Heart left ventricle (tissue), 13 donors: Measurements from ENCODE around the gene GOT2.

Experiments used
- POLR2A ChIP-seq, 2 donors: fragments of 450-650 bp; IDR thresholded peaks; one replicate each; pipeline ENCODE4 v1.6.1; 2017; ENCODE audit warnings: antibody characterized with exemption in 2 of 2, mild to moderate bottlenecking in 2 of 2, moderate library complexity in 2 of 2
- TF ChIP-seq, protein P1 (sequence below), 12 donors: fragments of 200-600 bp; sonication (generic) in 4 of 12; IDR thresholded peaks; one replicate each; pipeline versions ENCODE4 v1.5.0 to v1.8.0; 2018 to 2022; ENCODE audit warnings: antibody characterized with exemption in 12 of 12, mild to moderate bottlenecking in 5 of 12
- donor health status: ischemic (EF 13 %, LVEDD 7.1; RV severe dilation, severe dysfunction).
- donor health status: DM: no; HTN: yes; CAD: no.
- donor health status: DM: no; HTN: no; CAD: no.
- donor health status: ischemic (EF 25% LVEDD 6.9; RV normal size, moderate dysfunction).
- donor health status: ischemic (EF 25% LVEDD 5.7; RV mildly dilated, moderate dysfunction).
- donor health status: ischemic (EF 35%, LVEDD 5.7; RV mildly dilated, moderate dysfunction).
- donor health status: nonischemic (EF 11% LVEDD 7.7; RV severe dilation, severe dysfunction).
- donor health status: DM: yes; HTN: yes; CAD: no.
- donor health status: PGD.
- donor health status: ischemic (EF 29% LVEDD 5.4; RV normal size, mild dysfunction).
- donor health status: nonischemic (EF 23%, LVEDD 6.1; RV moderate dilation, normal function).

DNA sequence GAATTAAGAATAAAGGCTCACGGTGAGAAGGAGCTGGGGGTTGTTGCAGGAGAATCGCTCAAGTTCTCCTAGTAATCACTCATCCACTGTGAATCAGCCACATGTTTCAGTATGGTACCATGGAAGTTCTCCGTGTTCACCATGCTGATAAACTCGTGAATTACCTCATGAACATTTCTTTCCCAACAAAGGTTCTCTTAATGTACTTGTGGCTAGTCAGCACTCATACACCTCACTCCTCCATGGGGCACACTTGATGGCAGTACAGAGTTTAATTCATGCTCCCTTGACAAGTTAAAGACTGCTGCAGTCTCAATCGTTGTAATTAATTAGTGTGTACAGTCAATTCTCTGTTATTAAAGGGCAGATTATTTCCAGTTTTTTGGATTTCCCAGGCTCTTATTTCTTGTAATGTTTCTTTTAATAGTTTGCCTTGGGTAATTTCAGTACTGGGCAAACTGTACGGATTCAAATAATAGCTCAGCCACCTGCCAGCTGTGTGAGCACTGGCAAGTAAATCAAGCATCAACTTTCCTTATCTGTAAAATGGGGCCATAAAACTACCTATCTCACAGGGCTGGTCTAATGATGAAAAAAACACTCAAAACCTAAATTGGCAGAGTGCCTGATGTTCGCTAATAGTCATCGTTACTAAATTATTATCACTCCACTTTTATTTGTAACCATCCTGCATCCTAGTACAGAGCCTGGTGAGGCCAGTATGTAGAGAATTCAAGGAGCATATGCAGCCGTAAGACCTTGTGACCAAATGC, 6.1 kb downstream of the GOT2 start:
- no peak for TF ChIP-seq POLR2A (IDR thresholded peaks at IDR 0.05)
- TF ChIP-seq, protein P1, sequence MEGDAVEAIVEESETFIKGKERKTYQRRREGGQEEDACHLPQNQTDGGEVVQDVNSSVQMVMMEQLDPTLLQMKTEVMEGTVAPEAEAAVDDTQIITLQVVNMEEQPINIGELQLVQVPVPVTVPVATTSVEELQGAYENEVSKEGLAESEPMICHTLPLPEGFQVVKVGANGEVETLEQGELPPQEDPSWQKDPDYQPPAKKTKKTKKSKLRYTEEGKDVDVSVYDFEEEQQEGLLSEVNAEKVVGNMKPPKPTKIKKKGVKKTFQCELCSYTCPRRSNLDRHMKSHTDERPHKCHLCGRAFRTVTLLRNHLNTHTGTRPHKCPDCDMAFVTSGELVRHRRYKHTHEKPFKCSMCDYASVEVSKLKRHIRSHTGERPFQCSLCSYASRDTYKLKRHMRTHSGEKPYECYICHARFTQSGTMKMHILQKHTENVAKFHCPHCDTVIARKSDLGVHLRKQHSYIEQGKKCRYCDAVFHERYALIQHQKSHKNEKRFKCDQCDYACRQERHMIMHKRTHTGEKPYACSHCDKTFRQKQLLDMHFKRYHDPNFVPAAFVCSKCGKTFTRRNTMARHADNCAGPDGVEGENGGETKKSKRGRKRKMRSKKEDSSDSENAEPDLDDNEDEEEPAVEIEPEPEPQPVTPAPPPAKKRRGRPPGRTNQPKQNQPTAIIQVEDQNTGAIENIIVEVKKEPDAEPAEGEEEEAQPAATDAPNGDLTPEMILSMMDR (IDR thresholded peaks at IDR 0.05) = no peak
